B cell (primary cell): Measurements from ENCODE around the gene PLBD2.

Source experiments
- EZH2 ChIP-seq: IDR thresholded peaks from 2 replicates; pipeline ENCODE4 v1.6.1; 2012; ENCODE audit warnings: borderline replicate concordance, low read depth, mild to moderate bottlenecking, moderate library complexity, low read length; ENCODE audit not compliant: insufficient read depth, poor library complexity, severe bottlenecking
- TF ChIP-seq, protein P1 (sequence below): fragments of 200-600 bp; IDR thresholded peaks from one replicate; pipeline ENCODE4 v1.8.0; 2022; ENCODE audit warnings: antibody characterized with exemption, mild to moderate bottlenecking

DNA sequence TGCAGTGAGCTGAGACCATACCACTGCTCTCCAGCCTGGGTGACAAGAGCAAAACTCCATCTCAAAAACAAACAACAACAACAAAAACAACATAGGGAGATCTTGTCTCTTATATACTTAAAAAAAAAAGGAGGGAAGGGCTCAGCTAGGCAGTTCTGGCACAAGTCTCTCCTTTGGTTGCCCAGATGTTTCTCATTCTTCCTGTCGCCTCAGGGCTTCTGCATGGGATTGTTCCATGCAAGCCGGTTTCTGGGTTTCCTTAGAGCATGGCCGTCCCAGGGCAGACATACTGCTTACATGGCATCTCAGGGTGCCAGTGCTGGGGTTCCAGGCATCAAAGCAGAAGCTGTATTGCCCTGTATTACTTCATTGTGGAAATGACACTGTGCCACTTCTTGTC, 18.3 kb upstream of the PLBD2 start:
- TF ChIP-seq EZH2: no peak
- TF ChIP-seq, protein P1, sequence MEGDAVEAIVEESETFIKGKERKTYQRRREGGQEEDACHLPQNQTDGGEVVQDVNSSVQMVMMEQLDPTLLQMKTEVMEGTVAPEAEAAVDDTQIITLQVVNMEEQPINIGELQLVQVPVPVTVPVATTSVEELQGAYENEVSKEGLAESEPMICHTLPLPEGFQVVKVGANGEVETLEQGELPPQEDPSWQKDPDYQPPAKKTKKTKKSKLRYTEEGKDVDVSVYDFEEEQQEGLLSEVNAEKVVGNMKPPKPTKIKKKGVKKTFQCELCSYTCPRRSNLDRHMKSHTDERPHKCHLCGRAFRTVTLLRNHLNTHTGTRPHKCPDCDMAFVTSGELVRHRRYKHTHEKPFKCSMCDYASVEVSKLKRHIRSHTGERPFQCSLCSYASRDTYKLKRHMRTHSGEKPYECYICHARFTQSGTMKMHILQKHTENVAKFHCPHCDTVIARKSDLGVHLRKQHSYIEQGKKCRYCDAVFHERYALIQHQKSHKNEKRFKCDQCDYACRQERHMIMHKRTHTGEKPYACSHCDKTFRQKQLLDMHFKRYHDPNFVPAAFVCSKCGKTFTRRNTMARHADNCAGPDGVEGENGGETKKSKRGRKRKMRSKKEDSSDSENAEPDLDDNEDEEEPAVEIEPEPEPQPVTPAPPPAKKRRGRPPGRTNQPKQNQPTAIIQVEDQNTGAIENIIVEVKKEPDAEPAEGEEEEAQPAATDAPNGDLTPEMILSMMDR: no peak
